ENCODE measurements around the gene HOXA5.
A peak's percentile ranks its signal among the peaks of the same experiment; 100 is the strongest.

HOXA5 gene

GRCh38 chr7:27182285-27182841 is 38.9 kb upstream of the HOXA5 start:
- no peak for DNase-seq

DNA sequence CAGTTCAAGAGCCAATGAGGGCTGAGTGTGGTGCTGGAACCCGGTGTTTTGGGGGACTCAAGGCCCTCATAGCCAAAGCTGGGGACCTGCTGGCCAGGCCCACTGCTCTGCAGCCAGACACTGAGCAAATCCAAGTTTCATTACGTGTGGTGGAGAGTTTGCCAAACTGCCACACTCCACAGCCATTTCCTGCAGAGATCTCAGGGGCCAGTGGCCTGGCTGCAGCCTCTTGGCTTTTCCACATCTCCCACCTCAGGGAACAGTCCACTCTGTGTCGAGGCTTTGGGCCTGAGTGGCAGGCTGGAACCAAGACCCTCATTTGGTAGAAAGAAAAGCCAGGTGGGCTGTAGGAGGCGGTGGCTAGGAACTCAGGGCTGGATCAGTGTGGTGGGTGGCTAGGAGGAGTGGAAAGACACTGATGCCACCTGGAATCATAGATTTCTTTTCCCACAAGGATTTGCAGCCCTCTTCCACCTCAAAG is 38.4 kb upstream of the HOXA5 start:
- no peak for DNase-seq

DNA sequence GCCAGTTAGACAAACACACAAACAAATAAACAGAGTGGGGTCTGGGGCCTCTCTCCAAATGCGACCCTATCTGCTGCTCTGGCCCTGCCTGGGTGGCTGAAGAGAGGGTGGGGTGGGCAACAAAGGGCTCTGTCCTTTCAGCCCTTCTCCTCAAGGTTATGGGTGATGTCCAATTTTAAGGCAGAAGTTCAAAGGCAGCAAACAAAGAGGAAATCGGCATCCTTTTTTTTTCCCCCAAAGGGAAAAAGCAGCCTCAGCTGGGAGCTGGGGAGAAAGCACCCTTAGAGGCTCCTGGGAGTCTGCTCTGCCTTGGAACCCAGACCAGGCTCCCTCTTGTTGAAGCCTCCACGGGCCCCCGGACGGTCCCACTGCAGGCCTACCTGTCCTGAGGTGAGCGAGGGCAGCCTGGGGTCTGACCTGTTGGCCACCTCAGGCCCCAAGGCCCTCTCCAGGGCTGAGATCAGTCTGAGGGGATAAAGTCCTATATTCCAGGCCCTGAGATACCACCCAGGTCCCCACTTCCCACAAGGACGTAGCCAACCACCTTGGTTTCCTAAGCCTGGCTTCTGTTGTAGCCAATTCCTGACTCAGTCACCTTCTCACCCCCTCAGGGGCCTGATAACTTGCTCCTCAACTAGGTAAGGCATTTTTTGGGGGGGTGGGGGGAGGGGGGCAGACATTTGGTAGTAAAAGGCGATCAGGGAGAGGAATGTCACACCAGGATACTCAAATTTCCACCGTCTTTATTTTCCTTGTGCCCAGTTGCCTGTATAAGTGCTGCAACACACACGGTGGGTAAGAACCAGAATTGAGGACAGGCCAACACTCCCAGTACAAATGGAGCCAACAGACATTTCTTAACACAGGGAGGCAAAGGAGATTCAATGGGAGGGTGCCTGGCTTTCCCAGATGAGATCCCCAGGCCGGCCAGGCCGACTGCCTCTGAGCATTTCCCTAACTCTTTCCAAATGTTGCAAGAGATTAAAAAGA is 37.2 kb upstream of the HOXA5 start:
- DNase-seq, result no peak

DNA sequence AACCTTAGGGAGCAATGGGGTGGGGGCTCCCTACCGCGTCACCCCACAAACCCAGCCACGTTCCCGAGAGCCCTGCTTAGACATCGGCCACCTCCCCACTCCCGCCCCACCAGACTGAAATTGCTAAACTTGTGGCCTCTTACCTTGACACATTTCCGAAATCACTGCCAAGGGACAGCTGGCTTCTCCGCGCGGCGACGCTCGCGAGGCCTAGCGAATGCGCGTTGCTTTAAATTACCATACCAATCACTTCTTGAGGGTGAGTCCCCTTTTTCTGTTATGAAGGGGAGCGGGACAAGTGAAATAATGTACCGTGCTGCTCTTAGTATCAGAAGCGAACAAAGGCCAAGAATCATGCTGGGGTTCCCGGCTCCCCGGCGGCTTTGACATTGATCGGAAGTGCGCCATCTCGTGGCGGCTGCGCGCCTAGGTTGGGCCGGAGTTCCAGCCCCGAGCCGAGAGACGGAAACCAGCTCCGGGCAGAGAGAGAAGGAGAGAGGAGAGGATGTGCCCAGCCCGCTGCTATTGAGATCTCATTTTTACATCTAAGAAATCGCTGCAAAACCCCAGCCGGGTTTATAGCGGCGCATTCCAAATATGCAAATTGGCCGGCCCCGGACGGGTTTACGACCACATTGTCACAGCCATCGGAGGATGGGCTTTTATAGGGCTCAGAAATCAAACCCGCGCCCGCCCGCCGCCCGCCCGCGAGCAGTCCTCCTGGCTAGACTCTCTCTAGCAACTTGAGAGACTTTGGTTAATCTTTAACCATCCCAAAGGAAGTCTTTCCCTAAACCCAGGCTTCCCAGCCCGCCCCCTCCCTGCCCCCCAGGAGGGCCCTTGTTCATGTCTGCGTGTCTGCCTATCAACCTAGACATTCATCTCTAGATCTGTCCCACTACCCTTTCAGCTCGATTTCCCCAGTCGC is 36.3 kb upstream of the HOXA5 start:
- peak; percentile 26 for DNase-seq

GRCh38 chr7:27179030-27179429 is 35.5 kb upstream of the HOXA5 start:
- DNase-seq, result no peak

DNA sequence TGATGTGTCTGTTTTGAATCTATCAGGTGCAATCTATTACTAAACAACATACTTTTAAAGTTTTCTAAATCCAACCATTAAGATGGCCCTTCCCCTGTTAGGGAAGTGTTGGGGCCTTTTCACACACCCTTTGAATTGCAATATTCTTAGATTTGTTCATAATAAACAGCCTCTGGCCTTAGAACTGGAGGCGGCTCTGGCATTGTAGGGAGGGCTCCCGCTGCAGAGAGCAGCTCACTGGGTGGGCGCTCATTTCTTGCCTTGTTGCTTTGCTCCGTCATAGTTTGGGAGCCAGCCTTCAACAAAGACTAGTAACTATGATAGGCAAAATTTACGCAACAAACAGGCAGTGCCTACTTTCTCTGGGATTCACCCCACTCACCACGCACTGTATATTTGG is 34.9 kb upstream of the HOXA5 start:
- no peak for DNase-seq

- no peak for DNase-seq
Measured at GRCh38 chr7:27177795-27178320, 34.4 kb upstream of the HOXA5 start.

DNA sequence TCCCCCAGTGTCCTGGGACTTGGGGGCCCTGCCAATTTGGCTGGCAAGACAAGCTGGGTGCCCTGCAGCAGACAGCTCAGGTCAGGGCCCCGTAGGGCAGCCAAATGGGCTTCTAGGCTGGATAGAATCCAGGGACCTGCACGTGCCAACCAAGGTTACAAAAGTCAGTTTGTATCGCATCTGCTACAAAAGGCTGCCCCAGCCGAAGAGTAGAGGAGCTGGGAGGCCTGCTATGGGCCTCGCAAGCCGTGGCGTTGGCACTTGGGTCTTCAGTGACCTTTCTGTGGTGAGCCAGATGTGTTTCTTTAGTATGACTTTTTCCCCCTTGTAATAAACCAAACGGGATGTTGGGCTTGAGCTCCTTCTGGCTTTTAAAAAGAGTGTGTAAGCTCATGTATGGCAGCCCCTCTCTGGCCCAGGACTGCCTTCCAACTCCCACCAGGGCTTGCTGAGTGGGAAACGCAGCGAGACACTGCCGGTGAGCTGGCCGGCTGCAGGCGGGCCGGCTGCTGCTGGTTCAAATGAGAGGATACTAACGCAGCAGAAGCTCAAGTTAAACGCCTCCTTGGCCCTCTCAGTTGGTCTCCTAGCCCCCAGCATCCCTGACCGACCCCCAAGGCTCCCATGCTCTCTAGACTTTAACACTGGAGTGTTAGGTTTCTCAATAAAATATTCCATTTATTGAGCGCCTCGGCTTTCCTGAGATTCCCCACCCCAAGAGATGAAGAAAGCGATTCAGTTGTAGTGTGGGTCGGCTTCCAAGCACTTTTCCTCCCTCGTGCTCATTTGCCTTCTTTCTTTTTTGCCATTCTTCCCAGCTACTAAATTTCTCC is 33.7 kb upstream of the HOXA5 start:
- DNase-seq, result no peak

GRCh38 chr7:27176524-27176845 is 33.0 kb upstream of the HOXA5 start:
- DNase-seq, result no peak

DNA sequence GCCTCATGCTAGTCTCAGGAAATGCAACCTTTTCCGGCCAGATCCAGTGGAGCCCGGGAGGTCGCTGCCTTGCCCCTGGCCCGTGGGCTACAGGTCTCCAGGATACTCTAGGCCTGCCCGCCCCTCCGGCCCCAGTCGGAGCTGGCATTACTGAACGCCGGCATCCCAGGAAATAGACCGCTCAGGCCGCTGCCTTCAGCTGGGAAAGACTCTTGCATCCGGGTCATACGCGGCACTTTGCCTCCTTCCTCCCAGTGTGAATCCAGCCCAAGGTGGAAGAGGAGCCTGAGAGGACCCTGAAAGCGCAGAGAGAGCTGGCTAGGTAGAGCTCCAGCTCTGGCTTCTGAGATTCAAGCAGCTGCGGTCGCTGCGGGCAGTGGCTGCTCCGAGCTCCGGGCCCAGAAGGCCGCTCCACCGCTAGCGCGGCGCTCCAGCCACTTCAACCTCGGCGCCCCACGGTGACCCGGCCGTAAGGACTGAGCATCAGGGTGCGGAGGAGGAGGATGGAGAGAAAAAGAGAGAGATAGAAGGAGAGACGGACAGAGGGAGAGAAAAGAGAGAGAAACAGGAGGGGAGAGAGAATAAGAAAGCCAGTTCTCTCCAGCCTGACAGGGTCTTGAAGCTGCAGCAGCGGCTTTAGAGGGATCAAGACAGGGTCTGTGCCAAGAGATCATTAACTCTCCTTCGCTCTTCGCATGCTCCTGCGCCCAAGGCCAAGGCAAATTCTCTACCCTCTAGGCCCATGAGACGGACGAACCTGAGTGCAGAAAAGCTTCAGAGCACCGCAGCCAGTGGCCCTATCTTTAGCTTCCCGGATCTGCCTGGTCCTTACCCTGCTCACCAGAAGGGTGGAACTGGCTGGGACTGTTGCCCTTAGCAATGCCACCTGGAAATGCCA is 32.4 kb upstream of the HOXA5 start:
- no peak for DNase-seq

GRCh38 chr7:27174874-27175625 is 31.6 kb upstream of the HOXA5 start:
- DNase-seq, result no peak

DNA sequence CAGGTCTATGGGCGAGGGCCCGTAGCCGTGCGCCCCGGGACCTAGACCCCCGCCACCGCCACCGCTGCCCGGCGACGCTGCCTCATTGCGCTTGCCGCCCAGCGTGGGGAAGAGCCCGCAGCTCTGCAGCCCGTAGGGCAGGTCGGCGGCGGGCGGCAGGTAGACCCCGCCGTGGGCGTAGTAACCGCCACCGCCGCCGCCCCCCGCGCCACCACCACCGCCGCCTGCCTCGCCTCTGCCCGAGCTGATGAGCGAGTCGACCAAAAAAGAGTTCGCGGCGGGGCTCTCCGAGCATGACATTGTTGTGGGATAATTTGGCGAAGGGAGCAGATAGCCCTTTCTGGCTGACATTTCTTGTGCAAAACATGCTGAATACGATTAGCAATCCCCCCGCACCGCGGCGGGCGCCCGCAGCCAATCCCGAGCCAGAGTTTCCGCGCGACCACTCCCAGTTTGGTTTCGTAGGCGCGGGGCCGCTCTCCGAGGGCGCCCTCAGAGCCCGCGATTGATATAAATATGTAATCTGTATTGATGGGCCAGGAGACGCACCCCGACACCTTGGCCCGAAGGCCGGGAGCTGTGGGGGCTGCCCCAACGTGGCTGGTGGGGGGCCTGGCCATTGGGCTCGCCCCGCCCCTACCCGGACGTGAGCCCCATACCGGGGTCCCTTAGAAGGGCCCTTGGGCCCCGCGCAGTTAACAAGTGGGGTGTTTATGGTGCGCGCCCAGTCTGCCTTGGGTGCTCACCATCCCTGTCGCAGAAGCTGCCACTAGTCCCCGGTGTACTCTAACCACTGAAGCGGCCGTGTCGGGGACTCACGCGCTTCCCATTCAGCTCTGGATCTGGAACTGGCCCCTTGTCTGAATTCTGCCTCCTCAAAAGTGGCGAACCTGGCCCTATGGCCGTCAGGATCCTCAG is 30.7 kb upstream of the HOXA5 start, which contains the start of gene HOXA10:
TSS of gene HOXA10 (minus strand) at position 365 of the 918 bp plus-strand sequence. CDS start at position 351, 14 bp downstream.
- DNase-seq, result peak; percentile 48

GRCh38 chr7:27173511-27173955 is 30.1 kb upstream of the HOXA5 start:
- DNase-seq, result no peak

- no peak for DNase-seq
Measured at GRCh38 chr7:27172823-27173510, 29.5 kb upstream of the HOXA5 start.

- no peak for DNase-seq
Measured at GRCh38 chr7:27172315-27172774, 28.9 kb upstream of the HOXA5 start.

- DNase-seq, result no peak
Measured at GRCh38 chr7:27171637-27172314, 28.3 kb upstream of the HOXA5 start.

GRCh38 chr7:27171325-27171636 is 27.8 kb upstream of the HOXA5 start:
- DNase-seq, result peak; percentile 13
